Kidney (tissue), 14 donors: ENCODE data around the gene TNFAIP2. TPM values are rescaled to one million over a fixed set of nuclear protein-coding genes. Genes with fewer than 3 reads are reported as not detected.

Experiments
- DNase-seq, 5 donors: peaks; one replicate each; pipeline ENCODE4 v3.0.0-alpha.2; 2013 to 2020
- FAIRE-seq: peaks from 2 replicates; lab custom pipeline; 2012; peaks lifted over from hg19 to GRCh38; lab: Jason Lieb, UNC
- H3K27ac ChIP-seq, 2 donors: one replicate each; pipeline ENCODE4 v1.7.0; 2013; ENCODE audit warnings: low read depth in 2 of 2, low read length in 2 of 2, inconsistent platforms in 1 of 2
- H3K27me3 ChIP-seq: one replicate; pipeline ENCODE4 v1.7.1; 2013; ENCODE audit warnings: low read length, inconsistent platforms; ENCODE audit not compliant: control insufficient read depth, insufficient read depth
- H3K36me3 ChIP-seq, 3 donors: one replicate each; pipeline versions ENCODE4 v1.7.0 to v1.7.1; 2013; ENCODE audit warnings: low read length in 3 of 3, control low read depth in 1 of 3, inconsistent platforms in 1 of 3; ENCODE audit not compliant: insufficient read depth in 3 of 3, control insufficient read depth in 2 of 3
- H3K4me1 ChIP-seq, 3 donors: one replicate each; pipeline versions ENCODE4 v1.7.0 to v1.7.1; 2013; ENCODE audit warnings: low read length in 3 of 3, inconsistent platforms in 1 of 3, low read depth in 1 of 3; ENCODE audit not compliant: control insufficient read depth in 2 of 3, insufficient read depth in 2 of 3
- H3K4me3 ChIP-seq, 3 donors: one replicate each; pipeline versions ENCODE4 v1.7.0 to v1.8.1; 2013; ENCODE audit warnings: low read length in 3 of 3, control low read depth in 1 of 3, inconsistent platforms in 1 of 3
- H3K9ac ChIP-seq, 3 donors: one replicate each; pipeline versions ENCODE4 v1.7.0 to v1.7.1; 2013; ENCODE audit warnings: low read length in 3 of 3, control low read depth in 1 of 3, inconsistent platforms in 1 of 3
- H3K9me3 ChIP-seq, 3 donors: one replicate each; pipeline versions ENCODE4 v1.7.0 to v1.7.1; 2013; ENCODE audit warnings: low read length in 3 of 3, control low read depth in 1 of 3, inconsistent platforms in 1 of 3; ENCODE audit not compliant: control insufficient read depth in 2 of 3, insufficient read depth in 1 of 3
- CTCF ChIP-seq: IDR thresholded peaks from 3 replicates; pipeline ENCODE4 v1.5.1; 2012; ENCODE audit warnings: mild to moderate bottlenecking, moderate library complexity, borderline replicate concordance; ENCODE audit not compliant: insufficient read depth; ENCODE audit errors: extremely low read depth
- intact Hi-C: fragments of 100-400 bp; cut with DNase I; formaldehyde crosslinking; loops from one replicate; pipeline ENCODE4 v1.11.1; 2022
- polyA plus RNA-seq: library from polyadenylated mRNA; stranded (reverse); fragments of 350-450 nt; fragmentation: Illumina TruSeq; extraction: RNeasy Lipid Tissue Mini Kit (QIAGEN cat#74804); gene quantifications from one replicate; pipeline ENCODE4 v1.2.3, GENCODE V29; 2014; ENCODE audit warnings: low read depth, low replicate concordance; ENCODE audit not compliant: insufficient read depth
- total RNA-seq: library from RNA; stranded (reverse); fragmentation: NEBNext Ultra II Directional; extraction: Animal tissue kit (Norgen Biotek cat#: 25700); gene quantifications from one replicate; pipeline ENCODE4 v1.2.1, GENCODE V29; 2021
- donor health status: control.
- donor health status: control.
- donor health status: control.
- donor health status: control.
- donor health status: control.
- donor health status: DM: yes; HTN: yes; CAD: no.
- donor health status: Normal renal cell carcinoma (clear cell type).

Gene TNFAIP2
- total and polyA plus RNA-seq, 2 donors from 2014 or later: 42.9 to 301 TPM

GRCh38 chr14:103103461-103104388, 19.5 kb upstream of the TNFAIP2 start:
- intact Hi-C loops: loop anchor here (10.0 kb wide), 2 partner anchors 71 to 191 kb away; no protein-coding TSS in a partner anchor
- FAIRE-seq (no peak), DNase-seq (peak; percentile 64 to 91 (median 71))
- Histone ChIP-seq H3K4me1 (peaks cover 0 to 14% (median 0%) of the 10 kb centered on the region in 3 donors), H3K9ac (no peak overlapping the region), H3K9me3 (no peaks in the 10 kb centered on the region), H3K27me3 (peaks cover 11% of the 10 kb centered on the region), H3K27ac (no peak overlapping the region), H3K36me3 (no peaks in the 10 kb centered on the region), H3K4me3 (peak overlapping the region in 1 of 3 donors; percentile 25)
- TF ChIP-seq CTCF: no peak

- Histone ChIP-seq H3K27me3 (peaks cover 11% of the 10 kb centered on the region), H3K4me3 (no peak overlapping the region), H3K9me3 (no peaks in the 10 kb centered on the region), H3K9ac (no peak overlapping the region), H3K36me3 (no peaks in the 10 kb centered on the region), H3K27ac (no peak overlapping the region), H3K4me1 (peaks cover 0 to 14% (median 0%) of the 10 kb centered on the region in 3 donors)
- no peak for DNase-seq
- no peak for FAIRE-seq
- intact Hi-C loops: loop anchor here (10.0 kb wide), 2 partner anchors 70 to 190 kb away; no protein-coding TSS in a partner anchor
- TF ChIP-seq CTCF: no peak
Observed at GRCh38 chr14:103104389-103104653, 18.9 kb upstream of the TNFAIP2 start.

GRCh38 chr14:103104654-103105452, 18.4 kb upstream of the TNFAIP2 start:
- no peaks in the 10 kb centered on the region for H3K9me3 ChIP-seq
- H3K27ac ChIP-seq: no peak overlapping the region
- peaks cover 0 to 14% (median 0%) of the 10 kb centered on the region in 3 donors for H3K4me1 ChIP-seq
- peak overlapping the region in 1 of 3 donors; percentile 4 for H3K4me3 ChIP-seq
- intact Hi-C loops: loop anchor here (10.0 kb wide), 2 partner anchors 70 to 190 kb away; no protein-coding TSS in a partner anchor
- no peak for FAIRE-seq
- no peak overlapping the region for H3K9ac ChIP-seq
- H3K27me3 ChIP-seq: peaks cover 11% of the 10 kb centered on the region
- H3K36me3 ChIP-seq: no peaks in the 10 kb centered on the region
- peak; percentile 78 to 89 (median 80) for DNase-seq
- TF ChIP-seq CTCF: peak; percentile 98
